NT2/D1 (cell line): Measurements from ENCODE around the gene DOCK6.

Source experiments
- YY1 ChIP-seq: IDR thresholded peaks from 2 replicates; pipeline ENCODE4 v1.6.1; 2011; ENCODE audit not compliant: insufficient read length, insufficient read depth
- ZNF274 ChIP-seq: IDR thresholded peaks from 2 replicates; pipeline ENCODE4 v1.6.1; 2011; ENCODE audit warnings: mild to moderate bottlenecking, low read depth, low read length

GRCh38 chr19:11203194-11204075 is 58.9 kb downstream of the DOCK6 start:
- TF ChIP-seq YY1 (no peak), ZNF274 (no peak)
